IMR-90 (cell line): ENCODE data around the gene FNDC3B. TPM values are rescaled to one million over a fixed set of nuclear protein-coding genes. Genes with fewer than 3 reads are reported as not detected.

Experiments used
- ATAC-seq: fragments of 200-7000 bp; cut with Tn5 transposase; 2 replicates; pipeline ENCODE4 v1.9.1; 2020; ENCODE audit warnings: low read depth, mild to moderate bottlenecking, moderate library complexity
- BruUV-seq: library from RNA; stranded (reverse); fragments of 400-500 nt; replicated peaks from 2 replicates; lab custom pipeline; 2021; lab: Mats Ljungman, UMichigan
- CTCF ChIA-PET: fragments of 300-600 bp; formaldehyde crosslinking; extraction: SDS; loops from one replicate; lab custom pipeline; 2021; ENCODE audit warnings: antibody characterized with exemption; lab: Yijun Ruan, JAX
- POLR2A ChIA-PET: fragments of 300-600 bp; sonication (Branson Sonifier 250); formaldehyde crosslinking; loops from one replicate; lab custom pipeline; 2022; ENCODE audit warnings: antibody characterized with exemption; ENCODE audit not compliant: unreplicated experiment; lab: Charles Lee
- DNase-seq: peaks from one replicate; pipeline ENCODE4 v3.0.0; 2013
- H2AFZ ChIP-seq: replicated peaks from 2 replicates; pipeline ENCODE3; 2013; ENCODE audit warnings: low read length, mild to moderate bottlenecking; ENCODE audit not compliant: poor library complexity
- H2AK5ac ChIP-seq: 2 replicates; pipeline ENCODE4 v1.6.1; 2013; ENCODE audit warnings: low read depth, low read length, inconsistent platforms
- H2AK9ac ChIP-seq: replicated peaks from 2 replicates; pipeline ENCODE3; 2013; ENCODE audit warnings: mild to moderate bottlenecking, low read depth, low read length, moderate library complexity; ENCODE audit not compliant: poor library complexity
- H2BK120ac ChIP-seq: 2 replicates; pipeline ENCODE4 v1.6.1; 2013; ENCODE audit warnings: low read depth, low read length, inconsistent platforms
- H2BK15ac ChIP-seq: 3 replicates; pipeline ENCODE4 v1.6.1; 2013; ENCODE audit warnings: low read depth, low read length, inconsistent platforms
- H2BK20ac ChIP-seq: 2 replicates; pipeline ENCODE4 v1.6.1; 2013; ENCODE audit warnings: low read depth, mild to moderate bottlenecking, inconsistent platforms, low read length, moderate library complexity
- H2BK5ac ChIP-seq: 2 replicates; pipeline ENCODE4 v1.6.1; 2013; ENCODE audit warnings: mild to moderate bottlenecking, low read depth, low read length, inconsistent platforms; ENCODE audit not compliant: poor library complexity, severe bottlenecking
- H3K14ac ChIP-seq: replicated peaks from 2 replicates; pipeline ENCODE4 v1.6.1; 2013; ENCODE audit warnings: low read depth, low read length, inconsistent platforms
- H3K18ac ChIP-seq: 2 replicates; pipeline ENCODE4 v1.6.1; 2013; ENCODE audit warnings: low read depth, low read length, control low read depth
- H3K23ac ChIP-seq: 2 replicates; pipeline ENCODE4 v1.6.1; 2013; ENCODE audit warnings: low read depth, low read length, inconsistent platforms
- H3K27ac ChIP-seq: 2 replicates; pipeline ENCODE4 v1.5.1; 2013; ENCODE audit warnings: mild to moderate bottlenecking, control low read depth, low read length; ENCODE audit not compliant: insufficient read depth
- H3K27me3 ChIP-seq: 2 replicates; pipeline ENCODE4 v1.6.1; 2013; ENCODE audit warnings: low read length; ENCODE audit not compliant: control insufficient read depth, insufficient read depth
- H3K36me3 ChIP-seq: 2 replicates; pipeline ENCODE4 v1.6.1; 2013; ENCODE audit warnings: low read length, mixed read lengths; ENCODE audit not compliant: control insufficient read depth, insufficient read depth
- H3K4ac ChIP-seq: 2 replicates; pipeline ENCODE4 v1.6.1; 2013; ENCODE audit warnings: low read depth, low read length, inconsistent platforms
- H3K4me1 ChIP-seq: 2 replicates; pipeline ENCODE4 v1.6.1; 2013; ENCODE audit warnings: low read length, mixed read lengths; ENCODE audit not compliant: control insufficient read depth, insufficient read depth
- H3K4me2 ChIP-seq: 2 replicates; pipeline ENCODE4 v1.6.1; 2013; ENCODE audit warnings: low read depth, mild to moderate bottlenecking, control low read depth, low read length, moderate library complexity
- H3K4me3 ChIP-seq: 2 replicates; pipeline ENCODE4 v1.5.1; 2013; ENCODE audit warnings: low read depth, mild to moderate bottlenecking, control low read depth, low read length, moderate library complexity; ENCODE audit not compliant: insufficient read depth
- H3K56ac ChIP-seq: 2 replicates; pipeline ENCODE4 v1.6.1; 2013; ENCODE audit warnings: low read length, inconsistent platforms; ENCODE audit not compliant: insufficient read depth; ENCODE audit errors: extremely low read depth
- H3K79me1 ChIP-seq, 2 experiments: 2 replicates each; pipeline ENCODE4 v1.6.1; 2013; ENCODE audit warnings: low read length in 2 of 2, inconsistent platforms in 1 of 2, low read depth in 1 of 2
- H3K9ac ChIP-seq: 2 replicates; pipeline ENCODE4 v1.6.1; 2013; ENCODE audit warnings: low read depth, low read length, control low read depth
- H3K9me1 ChIP-seq: 2 replicates; pipeline ENCODE4 v1.6.1; 2013; ENCODE audit warnings: low read length, inconsistent platforms; ENCODE audit not compliant: insufficient read depth
- H3K9me3 ChIP-seq: 2 replicates; pipeline ENCODE4 v1.6.1; 2013; ENCODE audit warnings: low read length; ENCODE audit not compliant: control insufficient read depth, insufficient read depth
- H4K20me1 ChIP-seq: 2 replicates; pipeline ENCODE4 v1.6.1; 2013; ENCODE audit warnings: low read length, inconsistent platforms; ENCODE audit not compliant: insufficient read depth
- H4K5ac ChIP-seq: 2 replicates; pipeline ENCODE4 v1.6.1; 2013; ENCODE audit warnings: mild to moderate bottlenecking, low read depth, low read length, control low read depth
- H4K8ac ChIP-seq, 2 experiments: 2 replicates each; pipeline ENCODE4 v1.6.1; 2013; ENCODE audit warnings: low read depth in 2 of 2, low read length in 2 of 2, control low read depth in 1 of 2, inconsistent platforms in 1 of 2
- H4K91ac ChIP-seq: 2 replicates; pipeline ENCODE4 v1.6.1; 2013; ENCODE audit warnings: low read depth, low read length, inconsistent platforms; ENCODE audit not compliant: insufficient read depth
- CEBPB ChIP-seq: IDR thresholded peaks from 2 replicates; pipeline ENCODE4 v1.6.1; 2012; ENCODE audit warnings: low read depth, low read length, improper control_type of control experiment
- MAFK ChIP-seq: IDR thresholded peaks from 2 replicates; pipeline ENCODE4 v1.6.1; 2012; ENCODE audit warnings: low read depth, low read length, improper control_type of control experiment
- MXI1 ChIP-seq: IDR thresholded peaks from 2 replicates; pipeline ENCODE4 v1.6.1; 2012; ENCODE audit warnings: low read depth, mild to moderate bottlenecking, low read length, moderate library complexity, borderline replicate concordance
- POLR2A ChIP-seq: IDR thresholded peaks from 2 replicates; pipeline ENCODE4 v1.6.1; 2012; ENCODE audit warnings: mild to moderate bottlenecking, low read depth, low read length
- USF2 ChIP-seq: fragments of 150-350 bp; IDR thresholded peaks from 2 replicates; pipeline ENCODE4 v1.6.1; 2017; ENCODE audit warnings: mild to moderate bottlenecking, antibody characterized with exemption, low read length, low read depth
- WGBS, 2 experiments: methylation state at CpG; one replicate each; pipeline versions ENCODE4 v1.1.5 to v1.1.7; 2013; ENCODE audit warnings: missing lambda C conversion rate in 2 of 2; ENCODE audit not compliant: insufficient read length in 1 of 2; ENCODE audit errors: extremely low coverage in 2 of 2; 5-methylcytosine and 5-hydroxymethylcytosine counted together
- dilution Hi-C: fragments of 300-500 bp; cut with HindIII; formaldehyde crosslinking; loops from one replicate; pipeline ENCODE4 v1.14.3; 2018; ENCODE audit warnings: low sequenced_read_pairs; ENCODE audit not compliant: unreplicated experiment
- in situ Hi-C: fragments of 300-500 bp; cut with MboI; formaldehyde crosslinking; loops from 3 replicates; pipeline ENCODE4 v1.14.3; 2019; ENCODE audit warnings: low sequenced_read_pairs, inconsistent platforms, mixed read lengths
- intact Hi-C: fragments of 100-400 bp; cut with micrococcal nuclease; formaldehyde crosslinking; loops from 2 replicates; pipeline ENCODE4 v1.10.0; 2022
- polyA plus RNA-seq, 3 experiments: library from polyadenylated mRNA; depleted of rRNA; stranded (reverse); fragments of >200 nt; gene quantifications; 2 replicates each; pipeline ENCODE4 v1.2.3, GENCODE V29; 2012; ENCODE audit warnings: low replicate concordance in 1 of 3
- total RNA-seq: library from RNA; depleted of rRNA; stranded (reverse); fragments of >200 nt; gene quantifications from 2 replicates; pipeline ENCODE4 v1.2.3, GENCODE V29; 2012

Gene FNDC3B
- total and polyA plus RNA-seq, 2 of the 4 experiments (the other 2 are of a cell fraction): 23.9 to 150 TPM

DNA sequence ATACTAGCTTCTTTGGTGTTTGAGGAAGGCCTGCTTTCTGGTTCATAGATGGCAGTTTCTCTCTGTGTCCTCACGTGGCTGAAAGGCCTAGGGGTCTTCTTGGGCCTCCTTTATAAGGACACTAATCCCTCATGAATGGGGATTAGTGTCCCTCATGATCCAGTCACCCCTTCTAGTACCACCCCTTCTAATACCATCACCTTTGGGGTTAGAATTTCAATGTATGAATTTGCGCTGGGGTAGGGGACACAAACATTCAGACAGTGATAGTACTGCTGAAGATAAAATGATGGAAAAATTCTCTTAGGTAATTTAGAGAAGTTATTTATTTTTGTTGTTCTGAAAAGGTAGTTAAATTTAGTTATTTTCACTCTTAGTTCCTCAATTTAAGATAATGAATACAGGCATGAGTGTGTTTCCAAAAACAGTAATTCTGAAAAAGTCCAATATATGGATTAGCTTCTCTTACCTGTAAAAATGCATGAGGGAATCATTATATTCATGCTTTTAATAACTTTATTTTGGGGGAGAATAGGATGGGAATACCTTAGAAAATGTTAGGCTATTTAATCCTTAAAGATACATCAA is 103.6 kb downstream of the FNDC3B start:
- no TSS peak for BruUV-seq
- POLR2A ChIA-PET: no interaction called here

More for the DNA sequence above, 103.6 kb downstream of the FNDC3B start:
- H2AK5ac ChIP-seq: peak overlapping the region; percentile 63
- peaks cover 9% of the 10 kb centered on the region for H3K9me1 ChIP-seq
- peak overlapping the region in 1 of 2 experiments; percentile 74; a peak in 2 of 4 replicates for H4K8ac ChIP-seq
- peak overlapping the region; percentile 68 for H2BK20ac ChIP-seq
- H3K27ac ChIP-seq: peak overlapping the region; percentile 87
- peaks cover 17% of the 10 kb centered on the region for H3K4me1 ChIP-seq
- no CpG with 5 or more reads among the region's 2 CpGs for WGBS, 2 experiments
- no peak overlapping the region; the same call in 1 of the 2 replicates for H3K4me2 ChIP-seq
- H3K79me1 ChIP-seq: peaks cover 22 to 67% of the 10 kb centered on the region in 2 experiments
- no peak overlapping the region for H2AFZ ChIP-seq
- in situ Hi-C loops (no loop called here), dilution Hi-C loops (no loop called here), intact Hi-C loops (no loop called here)
- H3K18ac ChIP-seq: peak overlapping the region; percentile 71; the same call in 1 of the 2 replicates
- H3K56ac ChIP-seq: no peak overlapping the region
- DNase-seq (no peak), ATAC-seq (no peak)
- peaks cover 54% of the 10 kb centered on the region for H4K20me1 ChIP-seq
- H2AK9ac ChIP-seq: no peak overlapping the region
- peak overlapping the region; percentile 54 for H4K91ac ChIP-seq
- H2BK15ac ChIP-seq: peak overlapping the region; percentile 27; the same call in 1 of the 3 replicates
- H3K27me3 ChIP-seq: no peaks in the 10 kb centered on the region
- H3K36me3 ChIP-seq: peaks cover 6% of the 10 kb centered on the region
- peak overlapping the region; percentile 45; the same call in 1 of the 2 replicates for H2BK120ac ChIP-seq
- no peak overlapping the region for H3K9ac ChIP-seq
- TF ChIP-seq MXI1 (no peak), CEBPB (no peak), MAFK (no peak), USF2 (no peak), POLR2A (no peak)
- CTCF ChIA-PET: interaction anchor here (0.6 kb wide), 1 partner anchor 94 kb away, joined by 3 read pairs; no protein-coding TSS in a partner anchor
- peak overlapping the region; percentile 53; the same call in 1 of the 2 replicates for H4K5ac ChIP-seq
- H3K4me3 ChIP-seq: no peak overlapping the region
- H3K9me3 ChIP-seq: peaks cover 2% of the 10 kb centered on the region; the same call in 1 of the 2 replicates
- H3K14ac ChIP-seq: 0 out of 2 replicates have a peak overlapping the region, but pooled peaks have one; percentile 39
- H3K23ac ChIP-seq: peak overlapping the region; percentile 6
- H3K4ac ChIP-seq: peak overlapping the region; percentile 42
- H2BK5ac ChIP-seq: peak overlapping the region; percentile 92
